Measurements from ENCODE around the gene PFKP.

The PFKP gene

GRCh38 chr10:3068201-3068967, 1.0 kb downstream of the PFKP start:
- Histone ChIP-seq H3K9ac (ENCODE audit: low read length) (peak overlapping the region; percentile 86), H2BK5ac (ENCODE audit: low read length) (no peak overlapping the region), H3K79me2 (ENCODE audit: control insufficient read depth, insufficient read depth, low read length) (peaks cover 38% of the 10 kb centered on the region), H2BK120ac (ENCODE audit: low read depth, low read length) (peak overlapping the region; percentile 64), H3K27ac (ENCODE audit: low read depth, low read length) (no peak overlapping the region), H3K36me3 (ENCODE audit: control insufficient read depth, insufficient read depth, low read length) (no peaks in the 10 kb centered on the region), H3K79me1 (ENCODE audit: low read length) (peaks cover 12% of the 10 kb centered on the region), H3K4me3 (ENCODE audit: low read length) (peak overlapping the region; percentile 75), H2BK15ac (replicated peaks; ENCODE audit: low read depth) (no peak overlapping the region), H4K8ac (ENCODE audit: low read depth, low read length) (peak overlapping the region; percentile 28), H3K23ac (ENCODE audit: low read length) (no peak overlapping the region), H3K4me1 (ENCODE audit: control insufficient read depth, low read depth, low read length) (peaks cover 5% of the 10 kb centered on the region), H3K4me2 (ENCODE audit: low read length) (peak overlapping the region; percentile 74), H2AK5ac (ENCODE audit: low read length) (no peak overlapping the region), H3K27me3 (ENCODE audit: insufficient read depth, low read length, poor library complexity) (no peaks in the 10 kb centered on the region), H3K56ac (ENCODE audit: low read length) (peak overlapping the region; percentile 91), H3K18ac (ENCODE audit: low read length) (peak overlapping the region; percentile 33), H4K5ac (ENCODE audit: low read length) (no peak overlapping the region), H3K4ac (ENCODE audit: low read depth, low read length) (peak overlapping the region; percentile 61)
- DNase-seq: peak; percentile 72
- WGBS (ENCODE audit: extremely low coverage, insufficient coverage, low lambda C conversion rate): no CpG with 5 or more reads among the region's 86 CpGs

- H2BK15ac ChIP-seq (replicated peaks; ENCODE audit: low read depth): no peak overlapping the region
- H3K4me1 ChIP-seq (ENCODE audit: control insufficient read depth, low read depth, low read length): peaks cover 5% of the 10 kb centered on the region
- no peak overlapping the region for H3K23ac ChIP-seq (ENCODE audit: low read length)
- H3K79me1 ChIP-seq (ENCODE audit: low read length): peaks cover 14% of the 10 kb centered on the region
- H3K9ac ChIP-seq (ENCODE audit: low read length): peak overlapping the region; percentile 86
- H4K8ac ChIP-seq (ENCODE audit: low read depth, low read length): no peak overlapping the region
- H3K4ac ChIP-seq (ENCODE audit: low read depth, low read length): peak overlapping the region; percentile 61
- DNase-seq: peak; percentile 56
- peak overlapping the region; percentile 77 for H3K18ac ChIP-seq (ENCODE audit: low read length)
- H3K36me3 ChIP-seq (ENCODE audit: control insufficient read depth, insufficient read depth, low read length): no peaks in the 10 kb centered on the region
- H2BK5ac ChIP-seq (ENCODE audit: low read length): no peak overlapping the region
- peak overlapping the region; percentile 64 for H2BK120ac ChIP-seq (ENCODE audit: low read depth, low read length)
- no peaks in the 10 kb centered on the region for H3K27me3 ChIP-seq (ENCODE audit: insufficient read depth, low read length, poor library complexity)
- no peak overlapping the region for H3K27ac ChIP-seq (ENCODE audit: low read depth, low read length)
- WGBS (ENCODE audit: extremely low coverage, insufficient coverage, low lambda C conversion rate): no CpG with 5 or more reads among the region's 57 CpGs
- H4K5ac ChIP-seq (ENCODE audit: low read length): no peak overlapping the region
- H3K4me2 ChIP-seq (ENCODE audit: low read length): peak overlapping the region; percentile 74
- H3K56ac ChIP-seq (ENCODE audit: low read length): peak overlapping the region; percentile 91
- peaks cover 39% of the 10 kb centered on the region for H3K79me2 ChIP-seq (ENCODE audit: control insufficient read depth, insufficient read depth, low read length)
- H3K4me3 ChIP-seq (ENCODE audit: low read length): peak overlapping the region; percentile 75
- no peak overlapping the region for H2AK5ac ChIP-seq (ENCODE audit: low read length)
Measured at GRCh38 chr10:3068968-3069737, 1.8 kb downstream of the PFKP start.

- Histone ChIP-seq H3K79me2 (ENCODE audit: control insufficient read depth, insufficient read depth, low read length) (peaks cover 43% of the 10 kb centered on the region), H3K4me1 (ENCODE audit: control insufficient read depth, low read depth, low read length) (peaks cover 5% of the 10 kb centered on the region), H4K5ac (ENCODE audit: low read length) (no peak overlapping the region), H4K8ac (ENCODE audit: low read depth, low read length) (no peak overlapping the region), H3K9ac (ENCODE audit: low read length) (no peak overlapping the region), H3K4me3 (ENCODE audit: low read length) (no peak overlapping the region), H3K56ac (ENCODE audit: low read length) (no peak overlapping the region), H3K4ac (ENCODE audit: low read depth, low read length) (no peak overlapping the region), H3K23ac (ENCODE audit: low read length) (no peak overlapping the region), H3K18ac (ENCODE audit: low read length) (no peak overlapping the region), H3K79me1 (ENCODE audit: low read length) (peaks cover 17% of the 10 kb centered on the region), H2AK5ac (ENCODE audit: low read length) (no peak overlapping the region), H3K27ac (ENCODE audit: low read depth, low read length) (no peak overlapping the region), H3K36me3 (ENCODE audit: control insufficient read depth, insufficient read depth, low read length) (no peaks in the 10 kb centered on the region), H2BK120ac (ENCODE audit: low read depth, low read length) (no peak overlapping the region), H3K27me3 (ENCODE audit: insufficient read depth, low read length, poor library complexity) (no peaks in the 10 kb centered on the region), H2BK5ac (ENCODE audit: low read length) (no peak overlapping the region), H3K4me2 (ENCODE audit: low read length) (no peak overlapping the region), H2BK15ac (replicated peaks; ENCODE audit: low read depth) (no peak overlapping the region)
- WGBS (ENCODE audit: extremely low coverage, insufficient coverage, low lambda C conversion rate): no CpG with 5 or more reads among the region's 11 CpGs
- no peak for DNase-seq
Measured at GRCh38 chr10:3069876-3070275, 2.5 kb downstream of the PFKP start.

GRCh38 chr10:3071405-3072198, 4.3 kb downstream of the PFKP start:
- no peak overlapping the region for H2BK15ac ChIP-seq (replicated peaks; ENCODE audit: low read depth)
- no peak overlapping the region for H2AK5ac ChIP-seq (ENCODE audit: low read length)
- no peak overlapping the region for H3K27ac ChIP-seq (ENCODE audit: low read depth, low read length)
- H3K79me1 ChIP-seq (ENCODE audit: low read length): peaks cover 23% of the 10 kb centered on the region
- no peak overlapping the region for H3K4me2 ChIP-seq (ENCODE audit: low read length)
- H4K8ac ChIP-seq (ENCODE audit: low read depth, low read length): no peak overlapping the region
- peaks cover 48% of the 10 kb centered on the region for H3K79me2 ChIP-seq (ENCODE audit: control insufficient read depth, insufficient read depth, low read length)
- no peak for DNase-seq
- no peak overlapping the region for H3K56ac ChIP-seq (ENCODE audit: low read length)
- H3K4ac ChIP-seq (ENCODE audit: low read depth, low read length): no peak overlapping the region
- H2BK5ac ChIP-seq (ENCODE audit: low read length): no peak overlapping the region
- H3K23ac ChIP-seq (ENCODE audit: low read length): no peak overlapping the region
- H3K18ac ChIP-seq (ENCODE audit: low read length): no peak overlapping the region
- H3K36me3 ChIP-seq (ENCODE audit: control insufficient read depth, insufficient read depth, low read length): no peaks in the 10 kb centered on the region
- no peak overlapping the region for H2BK120ac ChIP-seq (ENCODE audit: low read depth, low read length)
- WGBS (ENCODE audit: extremely low coverage, insufficient coverage, low lambda C conversion rate): no CpG with 5 or more reads among the region's 13 CpGs
- no peaks in the 10 kb centered on the region for H3K27me3 ChIP-seq (ENCODE audit: insufficient read depth, low read length, poor library complexity)
- H3K4me1 ChIP-seq (ENCODE audit: control insufficient read depth, low read depth, low read length): peaks cover 5% of the 10 kb centered on the region
- H3K9ac ChIP-seq (ENCODE audit: low read length): no peak overlapping the region
- no peak overlapping the region for H4K5ac ChIP-seq (ENCODE audit: low read length)
- H3K4me3 ChIP-seq (ENCODE audit: low read length): no peak overlapping the region

GRCh38 chr10:3072641-3073360, 5.5 kb downstream of the PFKP start:
- H2AK5ac ChIP-seq (ENCODE audit: low read length): no peak overlapping the region
- no peak overlapping the region for H4K5ac ChIP-seq (ENCODE audit: low read length)
- H3K4me2 ChIP-seq (ENCODE audit: low read length): no peak overlapping the region
- H3K4me3 ChIP-seq (ENCODE audit: low read length): no peak overlapping the region
- H3K79me1 ChIP-seq (ENCODE audit: low read length): peaks cover 24% of the 10 kb centered on the region
- no peak overlapping the region for H2BK15ac ChIP-seq (replicated peaks; ENCODE audit: low read depth)
- H3K9ac ChIP-seq (ENCODE audit: low read length): no peak overlapping the region
- peaks cover 50% of the 10 kb centered on the region for H3K79me2 ChIP-seq (ENCODE audit: control insufficient read depth, insufficient read depth, low read length)
- no peak overlapping the region for H3K4ac ChIP-seq (ENCODE audit: low read depth, low read length)
- H3K23ac ChIP-seq (ENCODE audit: low read length): no peak overlapping the region
- no peak overlapping the region for H3K27ac ChIP-seq (ENCODE audit: low read depth, low read length)
- H2BK5ac ChIP-seq (ENCODE audit: low read length): no peak overlapping the region
- H3K27me3 ChIP-seq (ENCODE audit: insufficient read depth, low read length, poor library complexity): no peaks in the 10 kb centered on the region
- H3K4me1 ChIP-seq (ENCODE audit: control insufficient read depth, low read depth, low read length): peaks cover 8% of the 10 kb centered on the region
- no peak overlapping the region for H2BK120ac ChIP-seq (ENCODE audit: low read depth, low read length)
- DNase-seq: no peak
- WGBS (ENCODE audit: extremely low coverage, insufficient coverage, low lambda C conversion rate): no CpG with 5 or more reads among the region's 10 CpGs
- no peaks in the 10 kb centered on the region for H3K36me3 ChIP-seq (ENCODE audit: control insufficient read depth, insufficient read depth, low read length)
- H4K8ac ChIP-seq (ENCODE audit: low read depth, low read length): no peak overlapping the region
- H3K18ac ChIP-seq (ENCODE audit: low read length): no peak overlapping the region
- H3K56ac ChIP-seq (ENCODE audit: low read length): no peak overlapping the region
